ENCODE measurements around the gene ACVR1B.
A peak's percentile ranks its signal among the peaks of the same experiment; 100 is the strongest.

Gene ACVR1B

DNA sequence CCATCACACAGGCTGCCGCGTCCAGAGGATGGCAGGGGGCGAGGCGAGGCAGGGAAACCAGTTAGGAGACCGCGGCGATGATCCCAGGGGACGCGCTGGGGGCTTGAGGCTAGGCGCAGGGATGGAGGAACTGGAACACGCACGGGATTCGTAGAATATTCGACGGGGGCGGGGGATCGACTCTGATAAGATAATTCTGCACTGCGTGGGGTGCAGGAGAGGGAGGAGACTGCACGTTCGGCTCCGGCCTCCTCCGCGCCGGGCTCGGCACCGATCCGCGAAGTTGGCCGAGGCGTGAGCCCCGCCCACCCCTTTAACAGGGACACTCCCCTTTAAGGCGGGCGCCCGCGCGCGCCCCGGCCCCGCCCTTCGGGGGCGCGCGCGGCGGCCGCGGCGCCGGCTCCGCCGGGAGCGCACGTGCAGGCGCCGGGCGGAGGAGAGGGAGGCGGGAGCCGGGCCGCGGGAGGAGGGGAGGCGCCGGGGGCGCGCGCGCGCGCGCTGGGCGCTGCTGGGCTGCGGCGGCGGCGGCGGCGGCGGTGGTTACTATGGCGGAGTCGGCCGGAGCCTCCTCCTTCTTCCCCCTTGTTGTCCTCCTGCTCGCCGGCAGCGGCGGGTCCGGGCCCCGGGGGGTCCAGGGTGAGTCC lies at the start of gene ACVR1B:
Gene ACVR1B, plus strand, starts transcription at position 501 of the 644 bp plus-strand sequence. Its CDS starts 45 bp downstream, at position 546.
- peaks cover 25% of the 10 kb centered on the region for H3K27me3 ChIP-seq
- TF ChIP-seq, protein P1, sequence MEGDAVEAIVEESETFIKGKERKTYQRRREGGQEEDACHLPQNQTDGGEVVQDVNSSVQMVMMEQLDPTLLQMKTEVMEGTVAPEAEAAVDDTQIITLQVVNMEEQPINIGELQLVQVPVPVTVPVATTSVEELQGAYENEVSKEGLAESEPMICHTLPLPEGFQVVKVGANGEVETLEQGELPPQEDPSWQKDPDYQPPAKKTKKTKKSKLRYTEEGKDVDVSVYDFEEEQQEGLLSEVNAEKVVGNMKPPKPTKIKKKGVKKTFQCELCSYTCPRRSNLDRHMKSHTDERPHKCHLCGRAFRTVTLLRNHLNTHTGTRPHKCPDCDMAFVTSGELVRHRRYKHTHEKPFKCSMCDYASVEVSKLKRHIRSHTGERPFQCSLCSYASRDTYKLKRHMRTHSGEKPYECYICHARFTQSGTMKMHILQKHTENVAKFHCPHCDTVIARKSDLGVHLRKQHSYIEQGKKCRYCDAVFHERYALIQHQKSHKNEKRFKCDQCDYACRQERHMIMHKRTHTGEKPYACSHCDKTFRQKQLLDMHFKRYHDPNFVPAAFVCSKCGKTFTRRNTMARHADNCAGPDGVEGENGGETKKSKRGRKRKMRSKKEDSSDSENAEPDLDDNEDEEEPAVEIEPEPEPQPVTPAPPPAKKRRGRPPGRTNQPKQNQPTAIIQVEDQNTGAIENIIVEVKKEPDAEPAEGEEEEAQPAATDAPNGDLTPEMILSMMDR (IDR thresholded peaks at IDR 0.05) = peak; percentile 4
- H3K9me3 ChIP-seq = no peaks in the 10 kb centered on the region
- peaks cover 43% of the 10 kb centered on the region in 2 experiments for H3K4me1 ChIP-seq (ENCODE audit: control insufficient read depth in 1 of 2, insufficient read depth in 1 of 2, low read depth in 1 of 2, low read length in 1 of 2)
- no peaks in the 10 kb centered on the region for H3K36me3 ChIP-seq
- H3K27ac ChIP-seq = peak within 1 kb of the TSS; percentile 71
- H3K4me3 ChIP-seq (ENCODE audit: low read depth in 1 of 2, low read length in 1 of 2) = peak within 1 kb of the TSS; percentile 71 to 75

DNA sequence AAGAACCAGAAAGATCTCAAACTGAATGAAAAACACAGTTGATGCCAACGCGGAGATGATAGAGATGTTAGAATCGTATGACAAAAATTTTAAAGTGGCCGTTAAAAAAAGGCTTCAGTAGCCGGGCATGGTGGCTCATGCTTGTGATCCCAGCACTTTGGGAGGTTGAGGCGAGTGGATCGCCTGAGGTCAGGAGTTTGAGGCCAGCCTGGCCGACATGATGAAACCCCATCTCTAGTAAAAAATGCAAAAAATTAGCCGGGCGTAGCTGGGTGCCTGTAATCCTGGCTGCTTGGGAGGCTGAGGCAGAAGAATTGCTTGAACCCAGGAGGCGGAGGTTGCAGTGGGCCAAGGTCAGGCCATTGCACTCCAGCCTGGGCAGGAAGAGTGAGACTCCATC lies 49.6 kb upstream of the ACVR1B start:
- no peak overlapping the region for H3K4me3 ChIP-seq (ENCODE audit: low read depth in 1 of 2, low read length in 1 of 2)
- TF ChIP-seq, protein P1 (IDR thresholded peaks at IDR 0.05) = no peak
- no peaks in the 10 kb centered on the region for H3K36me3 ChIP-seq
- H3K4me1 ChIP-seq (ENCODE audit: control insufficient read depth in 1 of 2, insufficient read depth in 1 of 2, low read depth in 1 of 2, low read length in 1 of 2) = no peaks in the 10 kb centered on the region
- peaks cover 26% of the 10 kb centered on the region for H3K27me3 ChIP-seq
- H3K27ac ChIP-seq = no peak overlapping the region
- no peaks in the 10 kb centered on the region for H3K9me3 ChIP-seq

DNA sequence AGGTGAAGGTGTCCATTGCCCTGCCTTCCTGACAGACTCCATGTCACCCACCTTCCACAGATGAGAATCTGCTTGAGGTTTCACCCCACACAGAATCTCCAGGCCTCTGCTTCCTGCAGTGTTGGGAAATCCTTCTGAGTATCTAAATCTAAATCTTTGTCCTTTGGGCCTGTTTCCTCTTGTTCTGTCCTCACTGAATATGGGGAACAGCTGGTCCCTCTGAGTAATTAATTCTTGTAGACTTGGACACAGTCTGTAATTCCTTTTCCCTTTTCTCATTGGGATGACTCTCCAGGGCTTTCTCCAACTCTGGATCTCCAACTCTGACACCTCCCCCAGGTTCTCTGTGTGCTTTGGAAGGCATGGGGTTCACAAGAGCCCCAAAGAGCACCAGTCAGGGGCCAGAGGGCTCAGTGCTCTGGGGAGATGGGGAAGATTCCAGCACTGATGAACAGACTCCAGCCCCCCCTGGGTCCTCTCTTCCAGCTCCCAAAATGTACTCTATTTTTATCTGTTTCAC lies 46.5 kb upstream of the ACVR1B start:
- no peaks in the 10 kb centered on the region for H3K36me3 ChIP-seq
- no peak overlapping the region for H3K4me3 ChIP-seq (ENCODE audit: low read depth in 1 of 2, low read length in 1 of 2)
- TF ChIP-seq, protein P1 (IDR thresholded peaks at IDR 0.05) = no peak
- no peaks in the 10 kb centered on the region for H3K9me3 ChIP-seq
- H3K4me1 ChIP-seq (ENCODE audit: control insufficient read depth in 1 of 2, insufficient read depth in 1 of 2, low read depth in 1 of 2, low read length in 1 of 2) = peaks cover 0 to 4% of the 10 kb centered on the region in 2 experiments
- no peak overlapping the region for H3K27ac ChIP-seq
- H3K27me3 ChIP-seq = peaks cover 57% of the 10 kb centered on the region

DNA sequence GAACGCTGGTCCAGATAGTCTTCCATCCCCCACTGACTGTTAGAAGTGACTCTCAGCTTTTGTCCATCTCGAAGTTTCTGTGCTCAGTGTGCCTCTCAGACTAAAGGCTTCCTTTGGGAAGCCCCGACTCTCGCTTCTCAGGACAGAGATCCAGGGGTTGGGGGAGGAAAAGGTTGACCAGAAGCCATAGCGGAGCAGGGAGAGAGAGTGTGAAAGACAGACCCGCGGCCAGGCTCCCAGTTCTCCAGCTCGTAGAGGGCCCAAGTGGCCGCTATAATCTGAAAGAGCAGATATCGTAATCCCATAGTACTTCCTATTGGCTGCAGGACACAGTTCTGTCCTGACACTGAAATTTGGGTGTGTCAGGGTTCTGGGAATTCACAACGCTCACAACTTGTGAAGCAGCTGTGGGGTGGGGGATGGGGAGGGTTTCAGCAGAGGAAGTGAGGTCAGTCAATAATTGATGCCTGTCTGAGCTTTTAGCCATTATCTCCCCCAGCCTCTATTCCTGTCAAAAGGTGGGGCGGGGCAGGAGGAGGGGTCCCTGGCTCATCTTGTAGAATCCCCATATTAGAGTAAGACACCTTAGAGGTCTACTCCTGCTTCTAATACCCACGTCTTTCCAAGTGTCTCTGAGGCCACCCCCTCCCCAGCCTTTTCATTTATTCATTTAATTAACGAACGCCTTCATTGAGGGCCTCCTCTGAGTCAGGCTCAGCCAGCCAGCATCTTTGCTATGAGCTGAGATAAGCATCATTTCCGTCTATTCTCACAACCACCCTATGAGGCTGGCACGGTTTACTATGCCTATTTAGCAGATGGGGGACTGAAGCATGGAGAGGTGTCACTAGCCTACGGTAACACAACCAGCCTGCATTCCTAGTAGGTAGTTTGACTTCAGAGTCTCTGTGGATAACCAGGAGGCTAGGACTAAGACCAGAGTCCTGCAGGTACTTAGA lies 45.7 kb upstream of the ACVR1B start:
- Histone ChIP-seq H3K27ac (no peak overlapping the region), H3K27me3 (peaks cover 64% of the 10 kb centered on the region), H3K4me1 (ENCODE audit: control insufficient read depth in 1 of 2, insufficient read depth in 1 of 2, low read depth in 1 of 2, low read length in 1 of 2) (peaks cover 0 to 4% of the 10 kb centered on the region in 2 experiments), H3K36me3 (no peaks in the 10 kb centered on the region), H3K4me3 (ENCODE audit: low read depth in 1 of 2, low read length in 1 of 2) (no peak overlapping the region), H3K9me3 (no peaks in the 10 kb centered on the region)
- TF ChIP-seq, protein P1 (IDR thresholded peaks at IDR 0.05) = no peak

DNA sequence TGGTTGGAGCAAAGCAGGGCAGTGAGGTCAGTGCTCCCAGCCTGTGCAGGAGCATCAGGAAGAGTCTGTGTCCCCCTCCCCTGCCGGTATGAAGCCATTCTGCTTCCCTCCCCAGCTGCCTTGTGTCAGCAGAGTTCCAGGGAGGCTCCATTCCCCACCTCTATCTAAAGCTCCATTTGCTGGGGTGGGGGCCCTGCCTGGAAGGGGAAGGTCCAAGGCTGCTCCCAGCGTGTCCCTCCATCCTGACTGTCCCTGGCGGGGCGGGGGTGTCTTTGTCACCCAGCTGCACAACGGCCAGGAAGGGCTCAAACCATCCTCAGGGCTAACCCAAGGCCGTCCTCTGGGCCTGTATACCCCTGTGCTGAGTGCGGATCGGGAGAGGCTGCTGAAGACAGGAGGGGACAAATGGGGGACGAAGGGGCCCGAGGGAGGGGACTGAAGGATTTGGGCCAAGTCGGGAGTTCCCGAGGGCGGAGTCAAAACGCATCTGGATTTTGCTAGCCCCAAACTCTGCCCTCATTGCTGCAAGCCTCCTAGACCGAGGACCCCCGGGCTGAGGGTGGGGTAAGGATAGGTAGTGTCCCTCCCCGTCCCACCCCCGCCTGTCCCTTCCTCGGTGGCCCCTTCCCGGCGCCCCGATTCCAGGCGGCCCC lies 44.9 kb upstream of the ACVR1B start:
- Histone ChIP-seq H3K27ac (no peak overlapping the region), H3K9me3 (no peaks in the 10 kb centered on the region), H3K4me1 (ENCODE audit: control insufficient read depth in 1 of 2, insufficient read depth in 1 of 2, low read depth in 1 of 2, low read length in 1 of 2) (peaks cover 0 to 4% of the 10 kb centered on the region in 2 experiments), H3K4me3 (ENCODE audit: low read depth in 1 of 2, low read length in 1 of 2) (no peak overlapping the region), H3K27me3 (peaks cover 72% of the 10 kb centered on the region), H3K36me3 (no peaks in the 10 kb centered on the region)
- TF ChIP-seq, protein P1 (IDR thresholded peaks at IDR 0.05) = no peak

Measured in neutrophil (primary cell).